K562 (cell line): ENCODE measurements around the gene HSF5. TPM values are rescaled to one million over a fixed set of nuclear protein-coding genes. Genes with fewer than 3 reads are reported as not detected.

Source experiments
- ATAC-seq: fragments of 200-7000 bp; cut with Tn5 transposase; 3 replicates; pipeline ENCODE4 v1.9.1; 2020; ENCODE audit warnings: moderate library complexity
- BruUV-seq: library from RNA; stranded (reverse); fragments of 400-500 nt; replicated peaks from 2 replicates; lab custom pipeline; 2021; lab: Mats Ljungman, UMichigan
- CTCF ChIA-PET: fragments of 300-600 bp; formaldehyde crosslinking; extraction: SDS; loops from one replicate; lab custom pipeline; 2021; ENCODE audit warnings: low intra/inter-chr PET ratio; lab: Yijun Ruan, JAX
- POLR2A ChIA-PET: fragments of 300-600, 350-650 bp; sonication (Branson Sonifier 250); formaldehyde crosslinking; extraction: SDS; loops from one replicate; lab custom pipeline; 2021; ENCODE audit warnings: antibody characterized with exemption, inconsistent platforms; lab: Yijun Ruan, JAX
- DNase-seq, 4 experiments: peaks; one replicate each; pipeline versions ENCODE4 v3.0.0 to v3.0.0-alpha.2; 2011 to 2018; ENCODE audit warnings: low spot score in 3 of 4, mixed read lengths in 3 of 4; ENCODE audit errors: extremely low read depth in 1 of 4
- FAIRE-seq: peaks from 2 replicates; lab custom pipeline; 2011; peaks lifted over from hg19 to GRCh38; lab: Jason Lieb, UNC
- H2AFZ ChIP-seq: 2 replicates; pipeline ENCODE4 v1.6.0; 2011; ENCODE audit warnings: low read depth, low read length, control low read depth, inconsistent platforms
- H3K27ac ChIP-seq: fragments of 200-600 bp; 3 replicates; pipeline ENCODE4 v1.8.0; 2011; ENCODE audit warnings: low read depth, mild to moderate bottlenecking, control low read depth, inconsistent platforms, low read length, moderate library complexity, mixed read lengths; ENCODE audit errors: extremely low read depth
- H3K27me3 ChIP-seq, 2 experiments: fragments of 300-600 bp in 1 of 2; 2 replicates in 1 of 2; 3 replicates in 1 of 2; pipeline versions ENCODE4 v1.6.0 to v1.8.0; 2011; ENCODE audit warnings: inconsistent platforms in 2 of 2, low read length in 2 of 2, mild to moderate bottlenecking in 1 of 2, mixed read lengths in 1 of 2, moderate library complexity in 1 of 2; ENCODE audit not compliant: control insufficient read depth in 2 of 2, insufficient read depth in 2 of 2
- H3K36me3 ChIP-seq: fragments of 300-600 bp; 3 replicates; pipeline ENCODE4 v1.8.0; 2011; ENCODE audit warnings: mild to moderate bottlenecking, low read length, inconsistent platforms; ENCODE audit not compliant: control insufficient read depth, insufficient read depth
- H3K4me1 ChIP-seq, 2 experiments: fragments of 200-600 bp in 1 of 2; replicated peaks in 1 of 2; 2 replicates in 1 of 2; 3 replicates in 1 of 2; pipeline versions ENCODE4 v1.5.1 to v1.8.0; 2011; ENCODE audit warnings: inconsistent platforms in 2 of 2, low read length in 2 of 2, mild to moderate bottlenecking in 1 of 2, mixed read lengths in 1 of 2, moderate library complexity in 1 of 2; ENCODE audit not compliant: control insufficient read depth in 2 of 2, insufficient read depth in 2 of 2
- H3K4me2 ChIP-seq: 2 replicates; pipeline ENCODE4 v1.6.1; 2011; ENCODE audit warnings: low read length, control low read depth, inconsistent platforms, mixed read lengths; ENCODE audit not compliant: insufficient read depth
- H3K4me3 ChIP-seq: fragments of 200-600 bp; sonication (generic), shearing (Covaris generic); 2 replicates; pipeline ENCODE4 v1.5.1; 2016; ENCODE audit warnings: control low read depth, inconsistent platforms
- H3K79me2 ChIP-seq: fragments of 200-600 bp; 3 replicates; pipeline ENCODE4 v1.8.0; 2011; ENCODE audit warnings: low read length, inconsistent platforms; ENCODE audit not compliant: control insufficient read depth, insufficient read depth
- H3K9ac ChIP-seq, 2 experiments: 2 replicates each; pipeline versions ENCODE4 v1.6.0 to v1.6.1; 2011; ENCODE audit warnings: low read depth in 2 of 2, low read length in 2 of 2, control low read depth in 1 of 2, inconsistent platforms in 1 of 2, mild to moderate bottlenecking in 1 of 2, mixed read lengths in 1 of 2; ENCODE audit not compliant: insufficient read depth in 1 of 2
- H3K9me1 ChIP-seq: one replicate; pipeline ENCODE4 v1.6.0; 2011; ENCODE audit warnings: inconsistent platforms, mild to moderate bottlenecking, low read length, moderate library complexity; ENCODE audit not compliant: control insufficient read depth, insufficient read depth
- H3K9me3 ChIP-seq: replicated peaks from 2 replicates; pipeline ENCODE4 v1.5.1; 2011; ENCODE audit warnings: low read depth, low read length, inconsistent platforms; ENCODE audit not compliant: control insufficient read depth, insufficient read depth
- H4K20me1 ChIP-seq: replicated peaks from 2 replicates; pipeline ENCODE4 v1.6.1; 2011; ENCODE audit warnings: low read length, inconsistent platforms, mixed read lengths; ENCODE audit not compliant: control insufficient read depth, insufficient read depth
- ATF3 ChIP-seq, 2 experiments: fragments of 450-650 bp in 1 of 2; sonication (generic) in 1 of 2; formaldehyde crosslinking in 1 of 2; IDR thresholded peaks in 1 of 2; conservative IDR thresholded peaks in 1 of 2; 2 replicates each; pipeline versions ENCODE4 v1.6.1 to v1.8.1; 2016 to 2023; ENCODE audit warnings: mild to moderate bottlenecking in 2 of 2, moderate library complexity in 2 of 2, inconsistent platforms in 1 of 2, missing genetic modification reagents in 1 of 2
- EGR1 ChIP-seq: fragments of 450-650 bp; conservative IDR thresholded peaks from 2 replicates; pipeline ENCODE4 v1.6.1; 2017; ENCODE audit warnings: mild to moderate bottlenecking
- GTF2A2 ChIP-seq: IDR thresholded peaks from 2 replicates; pipeline ENCODE4 v1.6.1; 2016; ENCODE audit warnings: mild to moderate bottlenecking, missing genetic modification characterization, missing compliant biosample characterization
- JUN ChIP-seq, 2 experiments: sonication (generic) in 1 of 2; formaldehyde crosslinking in 1 of 2; IDR thresholded peaks; 2 replicates each; pipeline versions ENCODE4 v1.6.1 to v1.8.0; 2012 to 2022; ENCODE audit warnings: borderline replicate concordance in 2 of 2, mild to moderate bottlenecking in 2 of 2, improper control_type of control experiment in 1 of 2, low read depth in 1 of 2, low read length in 1 of 2, missing genetic modification reagents in 1 of 2
- MYNN ChIP-seq, 2 experiments: sonication (generic); formaldehyde crosslinking in 1 of 2; IDR thresholded peaks; 2 replicates each; pipeline versions ENCODE4 v1.5.0 to v1.6.1; 2016 to 2020; ENCODE audit warnings: antibody characterized with exemption in 1 of 2, missing genetic modification reagents in 1 of 2
- POLR2G ChIP-seq: fragments of 200-400 bp; formaldehyde crosslinking; IDR thresholded peaks from 2 replicates; pipeline ENCODE4 v1.6.1; 2017; ENCODE audit warnings: low read depth, mild to moderate bottlenecking, antibody characterized with exemption, low read length, moderate library complexity
- WHSC1 ChIP-seq: IDR thresholded peaks from one replicate; pipeline ENCODE4 v1.6.1; 2012; ENCODE audit warnings: low read length, control low read depth, inconsistent platforms
- ZZZ3 ChIP-seq: fragments of 450-650 bp; IDR thresholded peaks from 2 replicates; pipeline ENCODE4 v1.6.1; 2016; ENCODE audit warnings: antibody characterized with exemption, mild to moderate bottlenecking, moderate library complexity
- WGBS: fragments of 100-300 bp; shearing (Covaris generic); methylation state at CpG from one replicate; pipeline ENCODE4 v1.1.6; 2016; ENCODE audit warnings: low coverage, mixed read lengths; ENCODE audit not compliant: insufficient coverage; ENCODE audit errors: missing lambda C conversion rate; 5-methylcytosine and 5-hydroxymethylcytosine counted together
- in situ Hi-C: fragments of 300-500 bp; cut with MboI; formaldehyde crosslinking; loops from 4 replicates; pipeline ENCODE4 v1.15.0; 2018; ENCODE audit warnings: inconsistent platforms, mixed read lengths
- intact Hi-C: fragments of 100-400 bp; cut with micrococcal nuclease; formaldehyde crosslinking; loops from 2 replicates; pipeline ENCODE4 v1.14.2; 2022
- polyA plus RNA-seq, 8 experiments: library from polyadenylated mRNA; depleted of rRNA in 4 of 8; stranded (reverse) in 5 of 8; unstranded in 3 of 8; fragments of >200 nt; fragmentation: Nextera tagmentation in 2 of 8; fragmentation: Illumina TruSeq in 1 of 8; extraction: Ambion mirVana in 2 of 8; extraction: Trizol in 1 of 8; gene quantifications; 2 replicates each; pipeline versions ENCODE4 v1.2.1 to v1.2.3, GENCODE V29; 2011 to 2014; ENCODE audit warnings: inconsistent platforms in 1 of 8, missing spikeins in 1 of 8
- total RNA-seq, 7 experiments: library from RNA; depleted of rRNA in 6 of 7; stranded (reverse); fragments of >200 nt in 6 of 7; fragmentation: Illumina TruSeq in 2 of 7; extraction: Trizol in 2 of 7; gene quantifications; 2 replicates each; pipeline versions ENCODE4 v1.2.1 to v1.2.3, GENCODE V29; 2011 to 2021; ENCODE audit warnings: low replicate concordance in 1 of 7

The HSF5 gene
- total and polyA plus RNA-seq, 9 of the 15 experiments (the other 6 are each of a cell fraction or from before 2014, with no cell fraction given): 0.04 TPM; not detected in 8

GRCh38 chr17:58487589-58488427 lies at the start of gene HSF5 (continued):
- TF ChIP-seq POLR2G: peak; percentile 32; the same call in 1 of the 2 replicates
- no peak for TF ChIP-seq GTF2A2

DNA sequence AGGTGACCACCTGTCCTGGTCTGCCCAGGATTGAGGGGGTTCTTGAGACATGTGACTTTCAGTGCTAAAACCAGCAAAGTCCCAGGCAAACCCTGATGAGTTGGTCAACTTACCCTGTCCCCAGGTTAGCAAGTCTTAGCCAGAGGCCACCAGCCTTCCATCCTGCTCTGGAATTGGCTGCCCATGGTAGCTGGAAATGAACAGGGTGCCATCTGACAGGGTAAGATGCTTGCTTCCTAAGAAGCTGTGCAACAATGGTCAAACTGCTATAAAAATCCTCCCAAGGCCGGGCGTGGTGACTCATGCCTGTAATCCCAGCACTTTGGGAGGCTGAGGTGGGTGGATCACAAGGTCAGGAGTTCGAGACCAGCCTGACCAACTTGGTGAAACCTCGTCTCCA lies 49.1 kb upstream of the HSF5 start:
- Histone ChIP-seq H4K20me1 (0 out of 2 replicates have a peak, but pooled peaks cover 3% of the 10 kb centered on the region), H2AFZ (no peak overlapping the region), H3K36me3 (no peaks in the 10 kb centered on the region), H3K4me3 (no peak overlapping the region), H3K27ac (no peak overlapping the region), H3K9ac (no peak overlapping the region), H3K27me3 (peaks cover 7 to 29% of the 10 kb centered on the region in 2 experiments; a peak in 4 of 5 replicates), H3K9me3 (no peaks in the 10 kb centered on the region), H3K4me1 (peaks cover 0 to 22% of the 10 kb centered on the region in 2 experiments; a peak in 4 of 5 replicates), H3K9me1 (no peaks in the 10 kb centered on the region), H3K79me2 (no peaks in the 10 kb centered on the region), H3K4me2 (no peak overlapping the region)
- POLR2A ChIA-PET: interaction anchor here (0.9 to 1.2 kb wide), 2 partner anchors 11 to 94 kb away, joined by 4 to 5 read pairs; no protein-coding TSS in a partner anchor
- FAIRE-seq (no peak), ATAC-seq (no peak), DNase-seq (no peak)
- WGBS: 10% methylated on average over 4 of the region's 4 CpGs
- CTCF ChIA-PET: no interaction called here
- BruUV-seq: no TSS peak
- in situ Hi-C loops (no loop called here), intact Hi-C loops (no loop called here)
- TF ChIP-seq EGR1 (peak; percentile 29; the same call in 1 of the 2 replicates), ATF3 (IDR thresholded peaks at IDR 0.05) (peak; percentile 24; the same call in 1 of the 2 replicates), ATF3 (CRISPR knock-in tag; conservative IDR thresholded peaks at IDR 0.05) (no peak), JUN (IDR thresholded peaks at IDR 0.05; ENCODE audit: borderline replicate concordance, low read depth, low read length) (no peak), JUN (CRISPR knock-in tag; IDR thresholded peaks at IDR 0.05; ENCODE audit: borderline replicate concordance) (no peak), WHSC1 (no peak), ZZZ3 (no peak), MYNN (IDR thresholded peaks at IDR 0.05) (no peak), MYNN (CRISPR knock-in tag; IDR thresholded peaks at IDR 0.05) (no peak)
